ENCODE measurements around the gene TBC1D2. TPM values are rescaled to one million over a fixed set of nuclear protein-coding genes. Genes with fewer than 3 reads are reported as not detected.
"Not testable (repeated sequence)": the region's sequence is repeated elsewhere in the genome, so short reads cannot be mapped to it uniquely, and the experiment has no call there.

TBC1D2 gene
- total and polyA plus RNA-seq, 2 donors (not counting 3 experiments of a cell fraction or from before 2014, with no cell fraction given), result 3.4 to 4.5 TPM

DNA sequence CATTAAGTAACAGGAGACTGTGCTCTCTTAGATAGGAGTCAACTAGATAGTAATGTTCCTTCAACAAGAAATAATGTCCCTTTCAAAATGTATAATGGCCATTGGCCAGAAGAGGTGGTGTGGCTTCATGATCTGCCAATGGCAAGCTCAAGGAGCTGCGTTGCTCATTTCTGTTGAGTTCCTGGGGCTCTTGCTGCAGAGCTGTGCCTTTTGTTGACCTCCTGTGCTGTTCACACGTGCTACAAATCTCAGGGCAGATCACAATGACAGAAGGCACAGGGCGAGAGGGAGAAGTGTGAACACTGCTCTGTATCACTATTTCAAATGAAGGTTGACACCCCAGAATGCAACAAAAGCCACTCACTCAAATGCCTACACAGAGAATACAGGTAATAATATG, 16.0 kb upstream of the TBC1D2 start:
- no peak overlapping the region for H3K4me3 ChIP-seq (replicated peaks in 1 of 3; ENCODE audit: insufficient read depth in 1 of 3, low read depth in 1 of 3, low read length in 3 of 3)
- no TSS peak for BruUV-seq (replicated peaks)
- dilution Hi-C loops (cut with MboI; ENCODE audit: extremely low pct_ligation_motif_present, low sequenced_read_pairs), result no loop called here
- no peaks in the 10 kb centered on the region for H3K79me2 ChIP-seq (ENCODE audit: control insufficient read depth, insufficient read depth, low read length)
- intact Hi-C loops (cut with micrococcal nuclease), result no loop called here
- no peak for DNase-seq (ENCODE audit: low read depth, low spot score)
- POLR2A ChIA-PET, result no interaction called here
- H3K4me1 ChIP-seq (ENCODE audit: control insufficient read depth, extremely low read depth, insufficient read depth, low read length), result no peaks in the 10 kb centered on the region
- no peak overlapping the region for H2AFZ ChIP-seq (ENCODE audit: low read depth, low read length)
- no peak for TF ChIP-seq JUN (IDR thresholded peaks at IDR 0.05; ENCODE audit: borderline replicate concordance, insufficient read depth, insufficient read length, low read depth)
- no peak for TF ChIP-seq EZH2 (IDR thresholded peaks at IDR 0.05; ENCODE audit: borderline replicate concordance, low read depth, low read length, severe bottlenecking)
- no peak for TF ChIP-seq POLR2AphosphoS5 (IDR thresholded peaks at IDR 0.05; ENCODE audit: insufficient read depth, low read depth, low read length)
- no peak for TF ChIP-seq MYC (IDR thresholded peaks at IDR 0.05; ENCODE audit: low read depth, low read length)
- no peak for TF ChIP-seq GATA2 (IDR thresholded peaks at IDR 0.05; ENCODE audit: insufficient read depth, insufficient read length, low read depth, low read length)
- TF ChIP-seq, protein P1, sequence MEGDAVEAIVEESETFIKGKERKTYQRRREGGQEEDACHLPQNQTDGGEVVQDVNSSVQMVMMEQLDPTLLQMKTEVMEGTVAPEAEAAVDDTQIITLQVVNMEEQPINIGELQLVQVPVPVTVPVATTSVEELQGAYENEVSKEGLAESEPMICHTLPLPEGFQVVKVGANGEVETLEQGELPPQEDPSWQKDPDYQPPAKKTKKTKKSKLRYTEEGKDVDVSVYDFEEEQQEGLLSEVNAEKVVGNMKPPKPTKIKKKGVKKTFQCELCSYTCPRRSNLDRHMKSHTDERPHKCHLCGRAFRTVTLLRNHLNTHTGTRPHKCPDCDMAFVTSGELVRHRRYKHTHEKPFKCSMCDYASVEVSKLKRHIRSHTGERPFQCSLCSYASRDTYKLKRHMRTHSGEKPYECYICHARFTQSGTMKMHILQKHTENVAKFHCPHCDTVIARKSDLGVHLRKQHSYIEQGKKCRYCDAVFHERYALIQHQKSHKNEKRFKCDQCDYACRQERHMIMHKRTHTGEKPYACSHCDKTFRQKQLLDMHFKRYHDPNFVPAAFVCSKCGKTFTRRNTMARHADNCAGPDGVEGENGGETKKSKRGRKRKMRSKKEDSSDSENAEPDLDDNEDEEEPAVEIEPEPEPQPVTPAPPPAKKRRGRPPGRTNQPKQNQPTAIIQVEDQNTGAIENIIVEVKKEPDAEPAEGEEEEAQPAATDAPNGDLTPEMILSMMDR (IDR thresholded peaks at IDR 0.05; ENCODE audit: extremely low read depth in 1 of 2, insufficient read depth in 1 of 2, low read depth in 1 of 2, low read length in 2 of 2), result no peak
- no peak for TF ChIP-seq FOS (IDR thresholded peaks at IDR 0.05; ENCODE audit: borderline replicate concordance, insufficient read depth, low read length)
- TF ChIP-seq, protein P2, sequence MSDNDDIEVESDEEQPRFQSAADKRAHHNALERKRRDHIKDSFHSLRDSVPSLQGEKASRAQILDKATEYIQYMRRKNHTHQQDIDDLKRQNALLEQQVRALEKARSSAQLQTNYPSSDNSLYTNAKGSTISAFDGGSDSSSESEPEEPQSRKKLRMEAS (IDR thresholded peaks at IDR 0.05; ENCODE audit: insufficient read depth, insufficient read length), result no peak
- TF ChIP-seq POLR2A (IDR thresholded peaks at IDR 0.05; ENCODE audit: low read depth, low read length), result no peak
- no peaks in the 10 kb centered on the region for H3K36me3 ChIP-seq (ENCODE audit: control insufficient read depth in 2 of 2, extremely low read depth in 1 of 2, insufficient read depth in 2 of 2, low read length in 2 of 2)
- no peak for FAIRE-seq
- H3K9ac ChIP-seq (replicated peaks; ENCODE audit: extremely low read depth, insufficient read depth, low read length), result no peak overlapping the region
- CTCF ChIA-PET, result interaction anchor here (0.6 to 1.6 kb wide), 5 partner anchors 15 to 504 kb away, joined by 3 to 6 read pairs (median 3); partner anchors contain the start of gene TRIM14
- H3K9me1 ChIP-seq (replicated peaks; ENCODE audit: control insufficient read depth, extremely low read depth, insufficient read depth, low read length), result no peaks in the 10 kb centered on the region
- H4K20me1 ChIP-seq (replicated peaks; ENCODE audit: control insufficient read depth, extremely low read depth, insufficient read depth, low read length), result no peaks in the 10 kb centered on the region
- no peak overlapping the region for H3K4me2 ChIP-seq (ENCODE audit: insufficient read depth, low read length)
- H3K27me3 ChIP-seq (ENCODE audit: control insufficient read depth in 2 of 2, insufficient read depth in 2 of 2, low read length in 2 of 2), result peaks cover 2 to 4% of the 10 kb centered on the region in 2 experiments
- H3K9me3 ChIP-seq (replicated peaks; ENCODE audit: control insufficient read depth, insufficient read depth, low read length), result no peaks in the 10 kb centered on the region
- no peak overlapping the region for H3K27ac ChIP-seq (ENCODE audit: insufficient read depth, low read depth, low read length)

DNA sequence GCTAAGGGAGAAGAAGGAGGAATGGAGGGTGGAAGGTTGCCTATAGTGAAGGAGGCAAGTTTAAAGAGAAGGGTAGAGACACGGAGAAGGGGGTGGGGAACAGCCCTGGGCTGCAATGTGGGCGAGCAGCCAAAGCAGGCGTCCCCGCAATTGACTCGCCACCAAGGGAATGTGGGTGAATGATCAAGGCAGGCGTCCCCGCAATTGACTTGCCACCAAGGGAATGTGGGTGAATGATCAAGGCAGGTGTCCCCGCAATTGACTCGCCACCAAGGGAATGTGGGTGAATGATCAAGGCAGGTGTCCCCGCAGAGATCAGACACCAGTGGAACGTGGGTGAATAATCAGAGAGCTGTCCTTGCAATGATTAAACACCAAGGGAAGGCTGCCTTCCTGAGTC, 14.8 kb upstream of the TBC1D2 start:
- H3K4me3 ChIP-seq (replicated peaks in 1 of 3; ENCODE audit: insufficient read depth in 1 of 3, low read depth in 1 of 3, low read length in 3 of 3); BruUV-seq (replicated peaks); H3K79me2 ChIP-seq (ENCODE audit: control insufficient read depth, insufficient read depth, low read length); H4K20me1 ChIP-seq (replicated peaks; ENCODE audit: control insufficient read depth, extremely low read depth, insufficient read depth, low read length); FAIRE-seq; dilution Hi-C loops (cut with MboI; ENCODE audit: extremely low pct_ligation_motif_present, low sequenced_read_pairs); intact Hi-C loops (cut with micrococcal nuclease); H3K4me1 ChIP-seq (ENCODE audit: control insufficient read depth, extremely low read depth, insufficient read depth, low read length); DNase-seq (ENCODE audit: low read depth, low spot score); H3K9ac ChIP-seq (replicated peaks; ENCODE audit: extremely low read depth, insufficient read depth, low read length); H3K9me3 ChIP-seq (replicated peaks; ENCODE audit: control insufficient read depth, insufficient read depth, low read length); H2AFZ ChIP-seq (ENCODE audit: low read depth, low read length); H3K27ac ChIP-seq (ENCODE audit: insufficient read depth, low read depth, low read length); H3K36me3 ChIP-seq (ENCODE audit: control insufficient read depth in 2 of 2, extremely low read depth in 1 of 2, insufficient read depth in 2 of 2, low read length in 2 of 2); H3K4me2 ChIP-seq (ENCODE audit: insufficient read depth, low read length); H3K9me1 ChIP-seq (replicated peaks; ENCODE audit: control insufficient read depth, extremely low read depth, insufficient read depth, low read length); H3K27me3 ChIP-seq (ENCODE audit: control insufficient read depth in 2 of 2, insufficient read depth in 2 of 2, low read length in 2 of 2); POLR2A ChIA-PET: not testable (repeated sequence)
- CTCF ChIA-PET, result interaction anchor here (1.6 kb wide), 1 partner anchor 14 kb away, joined by 6 read pairs; no protein-coding TSS in a partner anchor

DNA sequence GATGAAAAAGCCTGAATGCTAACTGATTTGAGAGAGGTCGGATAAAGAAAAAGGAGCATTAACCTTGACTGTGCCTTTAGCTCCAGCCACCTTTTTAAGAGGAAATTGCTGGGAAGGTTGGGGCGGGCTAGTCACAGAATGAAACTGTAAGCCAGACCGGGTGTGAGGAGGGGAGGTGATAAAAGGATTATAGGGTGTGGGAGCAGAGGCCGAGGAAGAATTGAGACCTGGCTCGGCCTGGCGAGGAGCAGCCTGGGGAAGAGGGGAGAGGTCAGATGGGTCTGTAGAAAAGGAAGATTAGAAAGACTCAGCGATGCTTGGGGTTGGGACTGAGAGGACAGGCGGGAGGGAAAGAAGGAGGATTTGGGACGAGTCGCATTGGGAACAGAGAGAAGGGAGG, 14.2 kb upstream of the TBC1D2 start:
- H3K4me1 ChIP-seq (ENCODE audit: control insufficient read depth, extremely low read depth, insufficient read depth, low read length); H3K9ac ChIP-seq (replicated peaks; ENCODE audit: extremely low read depth, insufficient read depth, low read length); H4K20me1 ChIP-seq (replicated peaks; ENCODE audit: control insufficient read depth, extremely low read depth, insufficient read depth, low read length); H3K9me3 ChIP-seq (replicated peaks; ENCODE audit: control insufficient read depth, insufficient read depth, low read length); dilution Hi-C loops (cut with MboI; ENCODE audit: extremely low pct_ligation_motif_present, low sequenced_read_pairs); H3K9me1 ChIP-seq (replicated peaks; ENCODE audit: control insufficient read depth, extremely low read depth, insufficient read depth, low read length); intact Hi-C loops (cut with micrococcal nuclease); DNase-seq (ENCODE audit: low read depth, low spot score); FAIRE-seq; H3K79me2 ChIP-seq (ENCODE audit: control insufficient read depth, insufficient read depth, low read length); H3K4me2 ChIP-seq (ENCODE audit: insufficient read depth, low read length); BruUV-seq (replicated peaks); H3K27me3 ChIP-seq (ENCODE audit: control insufficient read depth in 2 of 2, insufficient read depth in 2 of 2, low read length in 2 of 2); H3K4me3 ChIP-seq (replicated peaks in 1 of 3; ENCODE audit: insufficient read depth in 1 of 3, low read depth in 1 of 3, low read length in 3 of 3); H3K27ac ChIP-seq (ENCODE audit: insufficient read depth, low read depth, low read length); H3K36me3 ChIP-seq (ENCODE audit: control insufficient read depth in 2 of 2, extremely low read depth in 1 of 2, insufficient read depth in 2 of 2, low read length in 2 of 2); H2AFZ ChIP-seq (ENCODE audit: low read depth, low read length); CTCF ChIA-PET; POLR2A ChIA-PET: not testable (repeated sequence)

All from endothelial cell of umbilical vein (primary cell).